ENCODE results near the gene PPP4R2. TPM values are rescaled to one million over a fixed set of nuclear protein-coding genes. Genes with fewer than 3 reads are reported as not detected.

The PPP4R2 gene
- total RNA-seq, 1 experiment from 2014 or later: 48.0 TPM

DNA sequence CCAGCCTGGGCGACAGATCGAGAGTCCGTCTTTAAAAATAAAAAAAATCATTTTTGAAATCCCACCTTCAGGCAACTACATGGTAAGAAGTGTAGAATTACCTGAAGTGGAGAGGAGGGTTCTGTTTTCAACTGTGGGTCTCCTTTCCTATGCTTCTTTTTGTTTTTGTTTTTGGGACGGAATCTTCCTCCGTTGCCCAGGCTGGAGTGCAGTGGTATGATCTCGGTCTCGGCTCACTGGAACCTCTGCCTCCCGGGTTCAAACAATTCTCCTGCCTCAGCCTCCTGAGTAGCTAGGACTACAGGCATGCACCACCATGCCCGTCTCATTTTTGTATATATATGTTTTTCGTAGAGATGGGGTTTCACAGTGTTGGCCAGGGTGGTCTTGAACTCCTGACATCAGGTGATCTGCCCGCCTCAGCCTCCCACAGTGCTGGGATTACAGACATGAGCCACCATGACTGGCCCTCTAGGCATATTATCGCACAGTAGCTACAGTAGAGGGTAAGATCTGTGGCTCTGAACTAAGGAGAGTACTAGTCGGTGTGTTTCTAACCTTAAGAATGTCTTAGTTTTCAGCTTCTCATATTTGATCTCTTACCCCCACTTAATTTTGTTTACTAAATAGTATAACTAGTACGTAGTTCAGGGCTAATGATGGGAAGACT, 73.3 kb downstream of the PPP4R2 start:
- DNase-seq (ENCODE audit: low read depth): no peak

DNA sequence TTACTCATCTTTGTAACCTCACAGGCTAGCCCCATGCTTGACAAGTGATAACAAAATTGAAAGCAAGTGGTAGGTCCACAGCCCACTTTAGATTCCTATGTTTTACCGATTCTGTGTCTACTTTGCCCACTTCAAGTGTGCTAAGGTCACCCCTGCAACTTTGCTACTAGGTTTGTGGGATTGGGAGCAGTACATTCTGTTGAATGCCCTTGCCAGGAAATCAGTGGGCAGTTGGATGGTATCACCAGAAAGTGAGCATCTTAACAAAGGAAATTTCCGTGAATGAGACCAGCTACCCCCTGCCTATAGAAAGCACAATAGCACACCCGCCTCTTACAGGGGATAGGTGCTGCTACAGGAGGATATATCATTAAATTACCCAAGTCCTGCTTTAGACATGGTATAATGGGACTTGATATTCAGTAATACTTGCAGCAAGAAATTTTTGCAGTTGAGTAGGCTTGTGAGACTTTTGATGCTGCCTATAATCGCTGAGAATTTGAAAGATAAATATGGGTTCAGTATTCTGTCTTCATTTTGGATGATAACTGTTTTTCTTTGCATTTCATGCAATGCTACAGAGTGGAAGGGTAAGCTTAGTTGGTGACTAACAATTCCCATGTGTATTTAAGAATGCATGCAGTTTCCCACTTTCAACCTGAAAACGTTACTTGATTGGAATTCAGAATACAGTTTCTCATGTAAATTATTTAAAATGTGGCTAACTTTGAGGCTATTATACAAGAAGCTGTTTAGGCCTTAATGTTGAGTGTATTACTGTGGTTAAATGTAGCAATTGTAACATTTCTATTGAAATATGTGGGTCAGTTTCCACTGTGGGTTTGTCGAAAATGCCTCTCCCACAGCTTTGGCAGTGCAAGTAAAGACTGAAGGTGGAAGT, 74.3 kb downstream of the PPP4R2 start:
- DNase-seq (ENCODE audit: low read depth): no peak

DNA sequence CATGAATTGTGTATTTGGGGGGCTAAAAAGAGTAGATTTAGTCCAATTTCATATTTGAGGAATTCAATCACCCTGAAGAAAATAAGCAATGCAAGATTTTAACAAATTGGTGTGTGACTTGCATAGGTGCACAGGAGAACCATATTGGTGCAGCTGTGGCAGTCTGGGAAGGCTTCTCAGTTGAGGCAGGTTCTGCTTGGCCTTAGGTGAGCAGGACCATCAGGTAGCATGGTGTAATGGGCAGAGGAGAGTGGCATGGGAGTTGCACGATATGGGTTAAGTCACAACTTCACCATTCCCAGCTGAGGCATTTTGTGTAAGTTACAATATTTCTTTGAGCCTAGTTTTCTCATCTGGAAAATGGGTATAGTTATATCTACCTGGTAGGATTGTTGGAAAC, 75.3 kb downstream of the PPP4R2 start:
- no peak for DNase-seq (ENCODE audit: low read depth)

DNA sequence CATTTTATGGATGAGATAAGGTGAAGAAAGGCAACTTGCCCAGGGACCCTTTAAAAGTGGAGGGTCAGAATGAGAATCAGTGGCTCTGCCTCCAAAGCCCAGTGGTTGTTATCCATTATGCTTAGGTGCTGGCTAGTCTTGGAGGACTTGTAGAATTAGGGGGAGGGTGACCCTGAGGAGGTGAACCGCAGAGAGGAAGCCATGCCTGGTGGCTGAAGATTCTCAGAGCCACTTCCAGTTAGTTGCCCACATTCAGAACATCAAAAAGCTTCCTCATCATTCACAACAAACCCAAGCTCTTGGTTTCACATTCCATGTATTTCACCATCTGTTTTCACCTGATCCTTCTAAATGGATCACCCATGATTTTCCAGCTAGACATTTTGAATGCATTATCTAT, 76.0 kb downstream of the PPP4R2 start:
- no peak for DNase-seq (ENCODE audit: low read depth)

DNA sequence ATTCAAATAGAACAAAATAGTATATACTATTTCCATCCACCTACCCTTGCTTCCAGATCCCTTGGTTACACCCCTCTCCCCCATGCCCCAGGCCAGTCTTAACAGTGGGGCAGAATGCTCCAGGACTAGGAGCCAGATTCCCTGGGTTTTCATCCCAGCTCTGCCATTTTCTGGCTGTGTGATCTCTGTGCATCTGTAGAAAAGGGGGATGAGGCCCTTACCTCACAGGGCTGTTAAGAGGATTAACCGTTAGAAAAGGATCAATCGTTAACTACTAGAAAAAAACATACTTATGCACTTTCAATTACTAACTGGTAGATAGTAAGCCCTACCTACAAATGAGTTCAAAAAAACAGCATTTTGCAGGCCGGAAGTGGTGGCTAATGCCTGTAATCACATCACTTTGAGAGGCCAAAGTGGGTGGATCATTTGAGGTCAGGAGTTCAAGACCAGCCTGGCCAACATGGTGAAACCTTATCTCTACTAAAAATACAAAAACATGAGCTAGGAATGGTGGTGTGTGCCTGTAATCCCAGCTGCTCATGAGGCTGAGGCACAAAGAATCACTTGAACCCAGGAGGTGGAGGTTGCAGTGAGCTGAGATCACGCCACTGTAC, 76.6 kb downstream of the PPP4R2 start:
- DNase-seq (ENCODE audit: low read depth): peak; percentile 13

DNA sequence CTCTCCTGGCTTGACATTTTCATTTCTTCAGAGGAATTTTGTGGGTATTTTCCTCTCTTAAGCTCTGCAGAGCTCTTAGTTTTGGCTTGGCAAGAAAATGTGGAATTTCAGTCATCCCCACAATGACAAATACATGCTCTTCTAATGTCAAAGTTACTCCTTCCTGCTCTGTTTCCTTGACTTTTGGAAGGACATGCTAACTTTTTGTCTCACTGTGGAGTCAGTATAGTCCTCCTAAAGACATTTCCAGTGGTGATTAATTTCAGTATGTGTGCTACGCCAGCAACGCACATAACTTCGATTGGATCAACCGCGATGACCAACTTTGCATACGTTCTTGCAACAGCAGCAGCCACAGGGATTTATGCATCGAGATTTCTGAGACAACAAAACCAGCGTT, 78.2 kb downstream of the PPP4R2 start:
- DNase-seq (ENCODE audit: low read depth): no peak

DNA sequence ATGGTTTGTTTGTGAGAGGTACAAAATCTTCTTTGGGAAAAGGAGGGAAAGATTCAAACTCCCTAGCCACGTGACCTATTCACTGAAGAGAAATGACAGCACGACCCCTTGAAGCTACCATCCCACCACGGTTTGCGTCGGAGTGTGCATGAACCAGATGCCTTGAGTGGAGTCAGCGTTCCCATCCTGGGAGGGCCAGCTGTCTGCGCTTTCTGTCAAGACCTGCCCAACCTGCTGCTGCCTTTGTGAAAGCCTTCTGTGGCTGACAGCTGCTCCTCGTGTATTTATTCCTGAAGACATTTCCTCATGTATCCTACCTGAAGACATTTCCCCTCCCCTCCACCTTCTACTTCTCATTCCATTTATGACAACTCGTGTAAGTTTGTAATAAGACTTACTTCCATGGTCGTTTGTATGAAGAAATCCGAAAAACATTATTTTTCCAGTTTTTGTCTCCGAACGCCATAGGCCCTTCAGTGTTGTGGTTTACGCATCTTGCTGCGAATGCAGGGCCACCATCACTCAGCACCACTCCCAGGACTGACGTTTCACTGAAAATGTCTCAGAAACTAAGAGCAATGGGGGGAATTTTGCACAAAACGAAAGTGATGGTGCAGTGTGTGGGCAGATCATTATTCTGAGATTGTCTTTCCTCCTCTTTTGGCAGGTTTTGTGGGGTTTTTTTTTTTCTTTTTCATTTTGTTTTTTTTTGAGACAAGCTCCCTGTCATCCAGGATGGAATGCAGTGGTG, 83.8 kb downstream of the PPP4R2 start:
- DNase-seq (ENCODE audit: low read depth): no peak

DNA sequence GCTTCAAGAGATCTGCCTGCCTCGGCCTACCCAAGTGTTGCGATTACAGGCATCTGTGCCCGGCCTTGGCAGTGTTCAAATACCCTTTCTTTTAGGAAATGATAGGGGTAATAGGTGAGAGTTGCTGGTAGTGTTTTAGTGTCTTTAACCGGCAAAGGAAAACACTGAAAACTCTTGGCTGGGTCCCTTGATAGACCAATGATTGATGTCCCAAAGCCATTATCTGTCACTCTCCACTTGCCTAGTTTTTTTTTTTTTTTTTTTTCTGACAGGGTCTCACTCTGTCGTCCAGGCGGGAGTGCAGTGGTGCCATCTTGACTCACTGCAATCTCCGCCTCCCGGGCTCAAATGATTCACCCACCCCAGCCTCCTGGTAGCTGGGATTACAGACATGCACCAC, 84.5 kb downstream of the PPP4R2 start:
- no peak for DNase-seq (ENCODE audit: low read depth)

DNA sequence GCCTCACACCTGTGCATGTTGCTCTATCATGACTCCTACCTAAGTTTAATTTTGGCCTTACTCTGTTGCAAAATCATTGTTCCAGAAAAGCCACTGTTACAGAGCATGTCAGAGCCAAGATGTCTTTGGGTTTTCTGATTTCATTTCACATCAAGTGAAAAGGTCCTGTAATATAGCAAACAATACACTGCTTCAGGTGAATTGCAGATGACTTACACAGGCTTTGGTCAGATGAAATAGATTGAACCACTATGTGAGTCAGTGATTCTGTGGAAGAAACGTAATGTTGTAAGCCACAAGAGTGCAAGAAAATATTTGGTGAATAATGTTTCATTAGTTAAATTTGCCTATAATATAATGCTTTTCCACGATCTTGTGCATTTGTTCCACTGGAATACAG, 87.6 kb downstream of the PPP4R2 start:
- DNase-seq (ENCODE audit: low read depth): no peak

DNA sequence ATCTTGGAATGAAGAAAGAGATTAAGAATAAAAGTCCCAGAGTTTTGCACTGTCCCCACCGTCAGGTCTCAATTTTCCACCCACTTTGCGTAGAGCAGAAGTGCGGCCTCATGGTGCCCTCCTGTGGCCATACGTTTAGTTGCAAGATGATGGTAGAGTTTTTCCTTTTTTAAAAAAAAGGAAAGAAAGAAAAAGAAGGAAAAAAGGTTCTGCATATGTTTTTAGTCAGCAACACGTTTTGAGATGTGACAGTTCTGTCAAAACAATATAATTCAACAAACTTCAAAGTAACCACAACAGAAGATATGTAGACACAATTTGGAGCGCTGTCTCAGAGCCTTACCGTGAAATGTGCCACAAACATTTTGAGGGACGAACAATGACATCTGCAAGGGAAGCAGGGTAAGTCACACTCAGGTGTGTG, 89.5 kb downstream of the PPP4R2 start:
- peak; percentile 29 for DNase-seq (ENCODE audit: low read depth)

DNA sequence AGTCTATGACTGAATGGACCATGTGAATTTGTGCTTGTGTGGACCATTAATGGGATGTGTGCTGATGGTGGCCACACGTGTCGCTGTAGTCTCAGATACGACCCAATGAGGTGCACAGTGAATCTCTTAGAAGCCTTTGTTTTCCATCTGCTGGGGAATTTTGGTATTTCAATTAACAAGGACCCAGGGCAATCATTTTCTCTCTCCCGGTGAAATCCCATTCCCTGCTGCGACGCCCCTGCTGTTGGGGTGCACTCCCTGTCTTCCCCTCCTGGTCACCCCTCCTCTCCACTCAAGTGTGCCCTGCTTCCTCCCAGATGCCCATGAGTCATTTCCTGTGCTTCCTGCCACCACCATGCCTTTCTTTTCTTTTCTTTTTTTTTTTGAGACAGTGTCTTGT, 97.5 kb downstream of the PPP4R2 start:
- DNase-seq (ENCODE audit: low read depth): peak; percentile 68

DNA sequence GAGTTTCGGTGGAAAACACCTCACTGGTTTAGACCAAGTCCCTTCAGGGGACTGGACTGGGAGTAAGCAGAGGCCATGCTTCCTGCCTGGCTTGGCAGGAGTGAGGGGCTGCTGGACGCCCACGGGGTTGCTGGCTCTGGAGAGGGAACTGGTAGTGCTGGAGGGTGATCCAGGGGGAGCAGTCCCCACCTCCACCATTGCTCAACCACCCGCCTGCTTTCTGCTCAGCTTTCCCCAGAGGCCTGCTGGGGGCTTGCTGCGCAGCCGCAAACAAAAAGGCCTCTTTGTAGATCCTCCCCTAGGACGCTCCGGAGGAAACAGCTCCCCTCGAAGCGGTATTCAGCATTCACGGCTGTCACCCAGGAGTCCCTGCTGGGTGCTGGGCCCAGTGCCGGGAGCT, 98.3 kb downstream of the PPP4R2 start:
- DNase-seq (ENCODE audit: low read depth): no peak

DNA sequence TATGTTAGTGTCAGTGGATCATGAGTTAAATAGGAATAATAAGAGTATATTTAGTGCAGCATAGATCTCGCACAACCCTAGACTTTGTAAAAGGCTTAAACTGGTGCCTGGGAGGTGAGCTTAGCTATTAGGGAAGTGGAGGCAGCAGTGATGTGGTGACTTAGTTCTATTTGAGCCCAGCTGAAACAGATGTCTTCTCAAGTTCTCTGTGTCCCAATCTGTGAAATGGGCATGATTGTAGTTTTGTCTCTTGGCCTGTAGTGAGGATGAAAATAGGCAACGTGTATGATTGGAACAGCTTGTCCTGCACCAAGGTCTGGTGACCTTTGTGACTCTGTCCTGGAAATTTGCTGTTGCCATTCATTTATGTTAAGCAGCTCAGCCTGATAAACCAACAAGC, 99.6 kb downstream of the PPP4R2 start:
- DNase-seq (ENCODE audit: low read depth): no peak

DNA sequence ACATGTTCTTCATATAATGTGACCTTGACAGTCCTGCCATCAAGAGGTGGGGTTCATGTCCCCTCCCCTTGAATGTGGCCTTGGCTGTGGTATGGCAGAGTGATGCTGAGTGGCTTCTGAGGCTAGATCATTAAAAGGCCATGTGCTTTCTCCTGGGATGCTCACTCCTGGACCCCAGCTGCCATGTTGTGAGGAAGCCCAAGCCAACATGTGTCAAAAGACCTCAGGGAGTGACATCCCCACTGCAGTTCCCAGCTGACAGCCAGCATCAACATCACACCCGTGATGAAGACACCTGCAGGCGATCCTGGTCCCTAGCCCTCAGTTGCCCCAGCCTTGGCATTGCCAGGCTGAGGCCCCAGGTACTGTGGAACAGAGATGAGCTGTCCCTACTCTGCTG, 101.4 kb downstream of the PPP4R2 start:
- no peak for DNase-seq (ENCODE audit: low read depth)

DNA sequence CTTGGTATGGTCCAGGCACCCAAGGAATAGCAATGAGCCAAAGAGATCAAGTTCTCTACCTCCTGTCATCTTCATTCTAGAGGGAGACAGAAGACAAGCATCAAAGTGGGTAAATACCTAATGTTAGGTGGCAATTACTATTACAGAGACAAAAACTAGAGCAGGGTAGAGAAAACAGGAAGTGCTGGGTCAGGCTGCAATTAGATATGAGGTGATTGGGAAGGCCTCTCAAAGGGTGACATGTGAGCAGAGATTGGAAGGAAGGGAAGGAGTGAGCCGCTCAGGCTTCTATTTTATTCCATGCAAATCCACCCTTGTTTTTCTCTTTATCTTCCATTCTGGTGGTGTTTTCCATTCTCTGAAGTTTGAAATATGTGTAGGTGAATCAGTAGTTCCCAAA, 102.3 kb downstream of the PPP4R2 start:
- no peak for DNase-seq (ENCODE audit: low read depth)

DNA sequence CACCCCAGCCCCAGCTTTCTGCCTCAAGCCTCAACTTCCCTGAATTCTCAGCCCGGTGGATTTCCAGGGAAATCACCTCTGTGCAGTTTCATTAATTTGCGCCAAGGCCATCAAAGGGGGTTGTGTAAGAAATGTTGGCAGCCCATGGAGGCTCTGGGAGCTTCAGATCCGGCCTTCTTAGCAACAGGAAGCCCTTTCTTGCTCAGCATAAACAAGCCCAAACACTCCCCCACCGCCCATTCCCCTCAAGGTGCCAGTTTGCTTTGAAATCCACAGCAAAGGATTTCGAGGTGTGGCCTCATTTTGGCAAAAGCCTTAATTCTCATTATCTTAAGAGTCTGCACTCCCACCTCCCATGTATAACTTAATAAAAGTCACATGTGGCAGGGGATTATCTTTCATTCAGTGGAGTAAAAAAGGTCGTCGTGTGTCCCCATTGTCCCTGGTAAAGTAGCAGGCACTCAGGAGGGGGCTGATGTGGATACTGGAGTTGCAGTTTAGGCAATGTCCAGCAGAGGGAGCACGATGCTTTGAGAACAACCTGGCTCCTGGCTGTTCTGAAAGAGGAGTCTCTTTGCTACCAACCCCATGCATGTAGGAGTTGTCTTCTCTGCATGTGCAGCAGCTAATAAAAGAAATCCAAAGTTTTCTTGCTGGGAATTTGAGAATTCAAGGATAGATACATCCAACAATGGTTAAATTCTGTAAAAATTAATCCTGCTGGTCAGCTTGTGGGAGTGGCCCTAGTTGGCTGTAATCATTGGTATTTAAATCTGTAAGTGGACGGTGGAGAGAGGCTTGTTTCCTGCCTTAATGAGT, 104.3 kb downstream of the PPP4R2 start:
- DNase-seq (ENCODE audit: low read depth): peak; percentile 67

DNA sequence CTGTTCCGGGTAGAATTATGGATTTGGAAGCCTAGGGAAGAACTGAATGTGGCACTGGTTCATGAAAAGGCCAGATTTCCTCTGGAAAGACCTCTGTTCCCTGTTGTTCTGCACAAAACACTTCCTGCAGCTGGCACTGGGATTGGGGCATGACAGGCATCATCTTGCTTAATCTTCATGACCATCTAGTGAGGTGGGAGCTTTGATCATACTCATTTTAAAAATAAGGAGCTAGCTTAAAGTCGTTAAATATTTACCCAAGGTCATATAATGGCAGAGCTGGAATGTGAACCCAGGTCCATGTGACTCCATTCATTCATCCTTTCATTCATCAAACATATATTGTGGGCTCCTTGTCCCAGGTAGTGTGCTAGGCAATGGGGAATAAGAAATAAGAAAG, 105.3 kb downstream of the PPP4R2 start:
- DNase-seq (ENCODE audit: low read depth): no peak

DNA sequence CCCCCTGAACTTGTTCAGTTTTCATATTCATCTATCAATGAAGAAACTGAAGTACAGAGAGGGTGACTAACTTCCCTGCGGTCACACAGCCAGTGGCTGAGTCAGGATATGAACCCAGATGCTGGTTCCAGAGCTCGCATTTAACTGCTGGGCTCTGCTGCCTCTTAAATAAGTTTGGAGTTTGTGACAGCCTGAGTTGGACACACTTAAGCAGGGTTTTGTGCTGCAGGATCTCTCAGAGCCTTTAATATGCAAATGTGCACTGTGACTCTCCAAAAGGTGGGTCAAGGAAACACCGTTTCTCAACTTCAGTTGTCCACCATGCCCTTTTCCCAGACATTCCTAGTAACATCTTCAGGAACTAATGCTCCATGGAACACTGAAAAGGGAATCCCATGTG, 110.6 kb downstream of the PPP4R2 start:
- no peak for DNase-seq (ENCODE audit: low read depth)

DNA sequence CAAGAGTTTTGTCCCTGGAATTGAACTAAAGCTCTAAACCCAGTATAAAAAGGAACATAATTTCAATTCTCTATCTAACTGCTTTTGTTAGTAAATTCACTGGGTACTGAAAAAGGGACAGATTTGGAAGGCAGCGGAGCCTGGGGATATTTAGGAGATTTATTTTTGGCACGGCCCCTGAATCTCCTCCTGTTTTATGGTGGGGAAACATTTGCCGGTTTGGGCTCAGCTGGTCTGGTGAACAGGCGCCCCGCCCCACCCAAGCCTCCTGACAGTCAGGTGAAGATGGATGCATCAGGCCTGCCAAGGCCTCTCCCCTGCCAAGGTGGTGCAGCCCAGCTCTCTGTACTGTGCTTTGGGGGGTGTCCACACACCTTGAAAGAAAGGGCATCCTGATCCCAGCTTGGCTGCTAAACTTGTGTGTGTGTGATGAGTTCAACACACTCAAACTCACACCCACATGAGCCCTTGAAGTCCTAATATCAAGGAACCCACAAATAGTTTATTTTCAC, 111.1 kb downstream of the PPP4R2 start:
- DNase-seq (ENCODE audit: low read depth): no peak

DNA sequence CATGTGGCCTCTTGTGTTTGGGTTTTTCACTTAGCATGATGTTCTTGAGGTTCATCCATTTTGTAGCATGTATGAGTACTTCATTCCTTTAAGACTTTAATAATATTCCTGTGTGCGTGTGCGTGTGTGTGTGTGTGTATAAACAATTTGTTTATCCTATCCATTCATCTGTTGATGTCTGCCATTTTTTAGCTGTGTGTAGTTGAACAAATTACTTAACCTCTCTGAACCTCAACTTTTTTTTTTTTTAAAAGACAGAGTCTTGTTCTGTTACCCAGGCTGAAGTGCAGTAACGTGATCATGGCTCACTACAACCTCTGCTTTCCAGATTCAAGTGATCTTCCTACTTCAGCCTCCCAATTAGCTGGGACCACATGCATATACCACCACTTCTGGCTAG, 112.1 kb downstream of the PPP4R2 start:
- DNase-seq (ENCODE audit: low read depth): no peak

DNA sequence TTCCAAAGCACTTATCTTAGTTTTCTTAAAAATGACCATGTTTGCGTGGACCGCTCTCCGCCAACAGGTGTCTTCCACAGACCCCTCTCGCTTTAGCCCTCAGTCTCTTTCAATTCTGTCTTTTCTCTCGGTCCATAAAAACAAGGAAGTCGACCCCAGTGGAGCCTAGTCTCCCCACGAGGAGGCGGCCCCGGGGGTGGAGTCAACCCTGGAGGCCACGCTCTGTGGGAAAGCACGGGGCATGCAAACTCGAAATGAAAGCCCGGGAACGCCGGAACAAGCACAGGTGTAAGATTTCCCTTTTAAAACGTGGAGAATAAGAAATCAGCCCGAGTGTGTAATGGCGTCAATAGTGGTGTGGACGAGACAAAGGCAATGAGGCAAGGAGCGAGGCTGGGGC, 113.9 kb downstream of the PPP4R2 start:
- no peak for DNase-seq (ENCODE audit: low read depth)
